H9 (cell line): ENCODE measurements around the gene ZNF25. TPM values are rescaled to one million over a fixed set of nuclear protein-coding genes. Genes with fewer than 3 reads are reported as not detected.

ENCODE experiments used
- DNase-seq: peaks from one replicate; pipeline ENCODE4 v3.0.0-alpha.2; 2017
- H2AFZ ChIP-seq: one replicate; pipeline ENCODE4 v1.6.1; 2013; ENCODE audit warnings: mild to moderate bottlenecking, low read length, control low read depth, moderate library complexity
- H2AK5ac ChIP-seq: 2 replicates; pipeline ENCODE4 v1.6.1; 2013; ENCODE audit warnings: low read length, control low read depth, mixed read lengths; ENCODE audit not compliant: insufficient read length
- H2BK120ac ChIP-seq: one replicate; pipeline ENCODE4 v1.6.1; 2013; ENCODE audit warnings: low read depth, mild to moderate bottlenecking, low read length, control low read depth, inconsistent platforms; ENCODE audit not compliant: poor library complexity, severe bottlenecking
- H2BK12ac ChIP-seq: 2 replicates; pipeline ENCODE4 v1.6.1; 2013; ENCODE audit warnings: low read length, control low read depth, mixed read lengths, low read depth; ENCODE audit not compliant: insufficient read length
- H2BK15ac ChIP-seq: 2 replicates; pipeline ENCODE4 v1.6.1; 2013; ENCODE audit warnings: low read depth, low read length, control low read depth
- H2BK20ac ChIP-seq: one replicate; pipeline ENCODE4 v1.6.1; 2013; ENCODE audit warnings: low read depth, mild to moderate bottlenecking, low read length, control low read depth, inconsistent platforms; ENCODE audit not compliant: poor library complexity, severe bottlenecking
- H2BK5ac ChIP-seq: 2 replicates; pipeline ENCODE4 v1.6.1; 2013; ENCODE audit warnings: low read length, control low read depth, mixed read lengths; ENCODE audit not compliant: insufficient read length
- H3K14ac ChIP-seq: 2 replicates; pipeline ENCODE4 v1.6.1; 2013; ENCODE audit warnings: low read length, control low read depth; ENCODE audit not compliant: insufficient read depth
- H3K18ac ChIP-seq: 2 replicates; pipeline ENCODE4 v1.6.1; 2013; ENCODE audit warnings: low read depth, mild to moderate bottlenecking, mixed read lengths, low read length, control low read depth; ENCODE audit not compliant: insufficient read length
- H3K23ac ChIP-seq: 2 replicates; pipeline ENCODE4 v1.6.1; 2013; ENCODE audit warnings: low read length, control low read depth, mixed read lengths, low read depth; ENCODE audit not compliant: insufficient read length
- H3K23me2 ChIP-seq: 2 replicates; pipeline ENCODE4 v1.6.1; 2013; ENCODE audit warnings: low read depth, mild to moderate bottlenecking, mixed read lengths, low read length, control low read depth; ENCODE audit not compliant: insufficient read length, poor library complexity, severe bottlenecking
- H3K27ac ChIP-seq: 2 replicates; pipeline ENCODE4 v1.5.1; 2013; ENCODE audit warnings: low read length, control low read depth, mixed read lengths, low read depth; ENCODE audit not compliant: insufficient read length
- H3K27me3 ChIP-seq: 2 replicates; pipeline ENCODE4 v1.6.1; 2013; ENCODE audit warnings: low read length, control low read depth, inconsistent platforms; ENCODE audit not compliant: insufficient read depth
- H3K4ac ChIP-seq: 2 replicates; pipeline ENCODE4 v1.6.1; 2013; ENCODE audit warnings: low read depth, mild to moderate bottlenecking, control low read depth, inconsistent platforms, low read length, moderate library complexity
- H3K4me1 ChIP-seq: 2 replicates; pipeline ENCODE4 v1.6.1; 2013; ENCODE audit warnings: low read length, control low read depth, inconsistent platforms; ENCODE audit not compliant: insufficient read depth
- H3K4me2 ChIP-seq: 2 replicates; pipeline ENCODE4 v1.6.1; 2013; ENCODE audit warnings: low read length, control low read depth, mixed read lengths; ENCODE audit not compliant: insufficient read length, insufficient read depth
- H3K56ac ChIP-seq: 2 replicates; pipeline ENCODE4 v1.6.1; 2013; ENCODE audit warnings: low read depth, mild to moderate bottlenecking, mixed read lengths, low read length, control low read depth; ENCODE audit not compliant: insufficient read length
- H3K79me1 ChIP-seq: 2 replicates; pipeline ENCODE4 v1.6.1; 2013; ENCODE audit warnings: low read depth, mild to moderate bottlenecking, moderate library complexity, low read length, control low read depth, inconsistent platforms; ENCODE audit not compliant: insufficient read depth, poor library complexity, severe bottlenecking
- H3K79me2 ChIP-seq: 2 replicates; pipeline ENCODE4 v1.6.1; 2013; ENCODE audit warnings: low read length, control low read depth, inconsistent platforms; ENCODE audit not compliant: insufficient read depth
- H3K9ac ChIP-seq: 2 replicates; pipeline ENCODE4 v1.6.1; 2013; ENCODE audit warnings: low read length, control low read depth, mixed read lengths; ENCODE audit not compliant: insufficient read length; ENCODE audit errors: extremely low read depth
- H3K9me3 ChIP-seq: one replicate; pipeline ENCODE4 v1.6.1; 2013; ENCODE audit warnings: low read depth, low read length, inconsistent platforms; ENCODE audit not compliant: control insufficient read depth
- H3T11ph ChIP-seq: one replicate; pipeline ENCODE4 v1.6.1; 2013; ENCODE audit warnings: mild to moderate bottlenecking, low read length, control low read depth, inconsistent platforms
- H4K20me1 ChIP-seq: one replicate; pipeline ENCODE4 v1.6.1; 2013; ENCODE audit not compliant: control insufficient read depth, insufficient read length, insufficient read depth
- H4K5ac ChIP-seq: 2 replicates; pipeline ENCODE4 v1.6.1; 2013; ENCODE audit warnings: low read depth, mild to moderate bottlenecking, mixed read lengths, low read length, control low read depth; ENCODE audit not compliant: insufficient read length
- H4K8ac ChIP-seq: replicated peaks from 2 replicates; pipeline ENCODE4 v1.6.1; 2013; ENCODE audit warnings: low read length, control low read depth, mixed read lengths, low read depth; ENCODE audit not compliant: insufficient read length
- H4K91ac ChIP-seq: 2 replicates; pipeline ENCODE4 v1.6.1; 2013; ENCODE audit warnings: low read depth, mild to moderate bottlenecking, moderate library complexity, mixed read lengths, low read length, control low read depth; ENCODE audit not compliant: insufficient read length
- H3K27ac Mint-ChIP-seq, 3 experiments: 2 replicates in 2 of 3; 3 replicates in 1 of 3; pipeline ENCODE4 v1.8.0; 2020 to 2021; ENCODE audit warnings: mixed read lengths in 3 of 3, mild to moderate bottlenecking in 1 of 3, moderate library complexity in 1 of 3
- H3K27me3 Mint-ChIP-seq: 2 replicates; pipeline ENCODE4 v1.8.0; 2021; ENCODE audit warnings: low read depth, mild to moderate bottlenecking, moderate library complexity, mixed read lengths
- H3K36me3 Mint-ChIP-seq, 3 experiments: 2 replicates in 2 of 3; 3 replicates in 1 of 3; pipeline ENCODE4 v1.8.0; 2020 to 2021; ENCODE audit warnings: low read depth in 3 of 3, mixed read lengths in 3 of 3; ENCODE audit not compliant: insufficient read depth in 1 of 3
- H3K4me1 Mint-ChIP-seq, 2 experiments: 2 replicates each; pipeline ENCODE4 v1.8.0; 2020; ENCODE audit warnings: mixed read lengths in 2 of 2
- H3K4me3 Mint-ChIP-seq, 2 experiments: 2 replicates in 1 of 2; 3 replicates in 1 of 2; pipeline ENCODE4 v1.8.0; 2020 to 2021; ENCODE audit warnings: mild to moderate bottlenecking in 2 of 2, mixed read lengths in 2 of 2, moderate library complexity in 1 of 2
- H3K9me3 Mint-ChIP-seq, 2 experiments: 2 replicates in 1 of 2; 3 replicates in 1 of 2; pipeline ENCODE4 v1.8.0; 2020; ENCODE audit warnings: mild to moderate bottlenecking in 2 of 2, mixed read lengths in 2 of 2, moderate library complexity in 1 of 2
- WGBS: extraction: QIAGEN DNeasy Blood & Tissue Kit; methylation state at CpG from one replicate; pipeline ENCODE4 v1.1.7; 2013; ENCODE audit warnings: missing lambda C conversion rate, low lambda C conversion rate, mixed read lengths; ENCODE audit not compliant: insufficient read length; ENCODE audit errors: extremely low coverage; 5-methylcytosine and 5-hydroxymethylcytosine counted together
- total RNA-seq: library from RNA; stranded (reverse); gene quantifications from 2 replicates; pipeline ENCODE4 v1.2.1, GENCODE V29; 2021
- TF ChIP-seq, protein P1 (sequence below): fragments of 200-600 bp; sonication (generic); conservative IDR thresholded peaks from 3 replicates; pipeline ENCODE4 v1.8.0; 2021; ENCODE audit warnings: antibody characterized with exemption, mild to moderate bottlenecking

The ZNF25 gene
- total RNA-seq, 1 experiment from 2014 or later, result 0.83 TPM

DNA sequence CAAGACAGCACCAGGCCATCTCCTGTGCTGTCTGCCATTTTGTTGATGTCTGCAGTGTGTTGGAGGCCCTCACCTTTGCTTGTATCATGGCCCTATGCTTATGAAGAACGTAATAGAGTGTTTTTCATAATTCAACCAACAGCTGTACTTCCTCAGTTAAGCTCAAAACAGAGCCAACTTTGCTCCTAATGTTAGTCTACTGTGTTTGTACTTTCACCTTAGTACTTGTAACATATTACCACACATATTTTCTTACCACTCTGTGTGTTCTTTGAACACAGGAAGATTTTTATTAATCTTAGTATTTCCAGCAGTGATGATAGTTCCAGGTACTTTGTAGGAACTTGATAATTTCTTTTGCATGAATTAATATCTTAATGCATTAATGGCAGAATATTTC, 39.9 kb upstream of the ZNF25 start:
- H3K4me2 ChIP-seq, result no peak overlapping the region
- H2BK120ac ChIP-seq, result no peak overlapping the region
- no peaks in the 10 kb centered on the region for H3K79me1 ChIP-seq
- H4K20me1 ChIP-seq, result no peaks in the 10 kb centered on the region
- TF ChIP-seq, protein P1, sequence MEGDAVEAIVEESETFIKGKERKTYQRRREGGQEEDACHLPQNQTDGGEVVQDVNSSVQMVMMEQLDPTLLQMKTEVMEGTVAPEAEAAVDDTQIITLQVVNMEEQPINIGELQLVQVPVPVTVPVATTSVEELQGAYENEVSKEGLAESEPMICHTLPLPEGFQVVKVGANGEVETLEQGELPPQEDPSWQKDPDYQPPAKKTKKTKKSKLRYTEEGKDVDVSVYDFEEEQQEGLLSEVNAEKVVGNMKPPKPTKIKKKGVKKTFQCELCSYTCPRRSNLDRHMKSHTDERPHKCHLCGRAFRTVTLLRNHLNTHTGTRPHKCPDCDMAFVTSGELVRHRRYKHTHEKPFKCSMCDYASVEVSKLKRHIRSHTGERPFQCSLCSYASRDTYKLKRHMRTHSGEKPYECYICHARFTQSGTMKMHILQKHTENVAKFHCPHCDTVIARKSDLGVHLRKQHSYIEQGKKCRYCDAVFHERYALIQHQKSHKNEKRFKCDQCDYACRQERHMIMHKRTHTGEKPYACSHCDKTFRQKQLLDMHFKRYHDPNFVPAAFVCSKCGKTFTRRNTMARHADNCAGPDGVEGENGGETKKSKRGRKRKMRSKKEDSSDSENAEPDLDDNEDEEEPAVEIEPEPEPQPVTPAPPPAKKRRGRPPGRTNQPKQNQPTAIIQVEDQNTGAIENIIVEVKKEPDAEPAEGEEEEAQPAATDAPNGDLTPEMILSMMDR, result no peak
- peaks cover 2% of the 10 kb centered on the region; the same call in 1 of the 2 replicates for H3K79me2 ChIP-seq
- Mint-ChIP-seq H3K27ac (no peak overlapping the region), H3K9me3 (peaks cover 0 to 3% of the 10 kb centered on the region in 2 experiments; a peak in 3 of 5 replicates), H3K27me3 (no peaks in the 10 kb centered on the region), H3K36me3 (peaks cover 64 to 79% (median 72%) of the 10 kb centered on the region in 3 experiments), H3K4me3 (no peak overlapping the region), H3K4me1 (peaks cover 6 to 10% of the 10 kb centered on the region in 2 experiments)
- H3K23me2 ChIP-seq, result no peaks in the 10 kb centered on the region
- DNase-seq, result no peak
- no peak overlapping the region for H3K56ac ChIP-seq
- H4K5ac ChIP-seq, result no peak overlapping the region
- H3K14ac ChIP-seq, result no peak overlapping the region
- H2AK5ac ChIP-seq, result no peak overlapping the region
- H2BK20ac ChIP-seq, result no peak overlapping the region
- no peak overlapping the region for H4K8ac ChIP-seq
- H2BK15ac ChIP-seq, result no peak overlapping the region
- no peak overlapping the region for H2BK5ac ChIP-seq
- H3K18ac ChIP-seq, result no peak overlapping the region
- H2AFZ ChIP-seq, result no peak overlapping the region
- no peaks in the 10 kb centered on the region for H3K27me3 ChIP-seq
- H3K23ac ChIP-seq, result no peak overlapping the region
- H3K9me3 ChIP-seq, result no peaks in the 10 kb centered on the region
- no peak overlapping the region for H2BK12ac ChIP-seq
- H3K4ac ChIP-seq, result no peak overlapping the region
- H3T11ph ChIP-seq, result no peak overlapping the region
- WGBS, result no CpG with 5 or more reads among the region's 1 CpG
- no peak overlapping the region for H4K91ac ChIP-seq
- no peak overlapping the region for H3K27ac ChIP-seq
- no peaks in the 10 kb centered on the region for H3K4me1 ChIP-seq
- H3K9ac ChIP-seq, result no peak overlapping the region
